GM12872 (cell line): ENCODE data around the gene ACTR2.

Experiments used
- CTCF ChIP-seq: IDR thresholded peaks from 3 replicates; pipeline ENCODE4 v1.5.1; 2011; ENCODE audit warnings: low read depth, mild to moderate bottlenecking, low read length, moderate library complexity; ENCODE audit not compliant: insufficient read depth

ACTR2 gene

GRCh38 chr2:65309699-65310098 is 82.1 kb downstream of the ACTR2 start:
- no peak for TF ChIP-seq CTCF

- TF ChIP-seq CTCF: no peak
These were observed 83.4 kb downstream of the ACTR2 start for GRCh38 chr2:65311049-65311448.

- TF ChIP-seq CTCF: no peak
These were observed 84.0 kb downstream of the ACTR2 start for GRCh38 chr2:65311596-65311995.

- TF ChIP-seq CTCF: no peak
These were observed 85.7 kb downstream of the ACTR2 start for GRCh38 chr2:65313126-65313953.

GRCh38 chr2:65313954-65314256 is 86.3 kb downstream of the ACTR2 start:
- TF ChIP-seq CTCF: no peak

- no peak for TF ChIP-seq CTCF
These were observed 87.3 kb downstream of the ACTR2 start for GRCh38 chr2:65314801-65315441.

- TF ChIP-seq CTCF: no peak
These were observed 88.4 kb downstream of the ACTR2 start for GRCh38 chr2:65316072-65316471.
